Chondrocyte (in vitro differentiated cells): Measurements from ENCODE around the gene NAXD. TPM values are rescaled to one million over a fixed set of nuclear protein-coding genes. Genes with fewer than 3 reads are reported as not detected.

ENCODE experiments used
- DNase-seq: peaks from one replicate; pipeline ENCODE4 v3.0.0; 2021; ENCODE audit warnings: mixed read lengths, low spot score
- H3K27ac Mint-ChIP-seq: one replicate; pipeline ENCODE4 v1.8.0; 2021; ENCODE audit warnings: mild to moderate bottlenecking, moderate library complexity, mixed read lengths; ENCODE audit not compliant: unreplicated experiment
- H3K27me3 Mint-ChIP-seq: 2 replicates; pipeline ENCODE4 v1.8.0; 2021; ENCODE audit warnings: low read depth, mixed read lengths
- H3K36me3 Mint-ChIP-seq: 2 replicates; pipeline ENCODE4 v1.8.0; 2021; ENCODE audit warnings: low read depth, mixed read lengths
- H3K4me1 Mint-ChIP-seq: 2 replicates; pipeline ENCODE4 v1.8.0; 2021; ENCODE audit warnings: low read depth, mild to moderate bottlenecking, mixed read lengths
- H3K4me3 Mint-ChIP-seq: one replicate; pipeline ENCODE4 v1.8.0; 2021; ENCODE audit warnings: mild to moderate bottlenecking, moderate library complexity, mixed read lengths; ENCODE audit not compliant: unreplicated experiment
- H3K9me3 Mint-ChIP-seq: 2 replicates; pipeline ENCODE4 v1.8.0; 2021; ENCODE audit warnings: low read depth, mixed read lengths
- total RNA-seq: library from RNA; stranded (reverse); gene quantifications from 3 replicates; pipeline ENCODE4 v1.2.1, GENCODE V29; 2021
- TF ChIP-seq, protein P1 (sequence below): fragments of 200-600 bp; sonication (generic); IDR thresholded peaks from 2 replicates; pipeline ENCODE4 v1.5.0; 2021; ENCODE audit warnings: antibody characterized with exemption, mild to moderate bottlenecking, moderate library complexity

Gene NAXD
- total RNA-seq, 1 donor from 2014 or later = 27.1 TPM

DNA sequence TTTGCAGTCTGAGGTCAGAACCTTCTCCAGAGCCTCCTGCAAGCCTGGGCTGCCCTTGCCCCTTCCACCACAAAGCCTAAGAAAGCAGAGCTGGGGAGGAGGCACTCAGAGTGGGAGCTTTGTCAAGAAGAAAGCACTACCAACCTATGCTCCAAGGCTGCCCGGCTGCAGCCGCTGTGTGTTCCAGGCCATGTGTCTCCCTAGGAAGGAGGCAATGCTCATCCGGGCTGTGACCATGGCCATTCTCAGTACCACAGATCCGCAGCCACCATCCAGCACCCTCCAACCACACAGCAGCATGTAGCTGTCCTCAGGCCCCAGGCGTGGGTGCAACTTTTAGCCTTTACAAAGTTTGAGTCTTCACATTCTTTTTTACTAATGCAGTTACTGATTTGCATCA, 68.6 kb downstream of the NAXD start:
- TF ChIP-seq, protein P1, sequence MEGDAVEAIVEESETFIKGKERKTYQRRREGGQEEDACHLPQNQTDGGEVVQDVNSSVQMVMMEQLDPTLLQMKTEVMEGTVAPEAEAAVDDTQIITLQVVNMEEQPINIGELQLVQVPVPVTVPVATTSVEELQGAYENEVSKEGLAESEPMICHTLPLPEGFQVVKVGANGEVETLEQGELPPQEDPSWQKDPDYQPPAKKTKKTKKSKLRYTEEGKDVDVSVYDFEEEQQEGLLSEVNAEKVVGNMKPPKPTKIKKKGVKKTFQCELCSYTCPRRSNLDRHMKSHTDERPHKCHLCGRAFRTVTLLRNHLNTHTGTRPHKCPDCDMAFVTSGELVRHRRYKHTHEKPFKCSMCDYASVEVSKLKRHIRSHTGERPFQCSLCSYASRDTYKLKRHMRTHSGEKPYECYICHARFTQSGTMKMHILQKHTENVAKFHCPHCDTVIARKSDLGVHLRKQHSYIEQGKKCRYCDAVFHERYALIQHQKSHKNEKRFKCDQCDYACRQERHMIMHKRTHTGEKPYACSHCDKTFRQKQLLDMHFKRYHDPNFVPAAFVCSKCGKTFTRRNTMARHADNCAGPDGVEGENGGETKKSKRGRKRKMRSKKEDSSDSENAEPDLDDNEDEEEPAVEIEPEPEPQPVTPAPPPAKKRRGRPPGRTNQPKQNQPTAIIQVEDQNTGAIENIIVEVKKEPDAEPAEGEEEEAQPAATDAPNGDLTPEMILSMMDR = no peak
- H3K4me1 Mint-ChIP-seq = no peaks in the 10 kb centered on the region
- DNase-seq = no peak
- no peaks in the 10 kb centered on the region for H3K27me3 Mint-ChIP-seq
- no peaks in the 10 kb centered on the region for H3K9me3 Mint-ChIP-seq
- H3K36me3 Mint-ChIP-seq = peaks cover 23% of the 10 kb centered on the region
- H3K27ac Mint-ChIP-seq = no peak overlapping the region
- no peak overlapping the region for H3K4me3 Mint-ChIP-seq

DNA sequence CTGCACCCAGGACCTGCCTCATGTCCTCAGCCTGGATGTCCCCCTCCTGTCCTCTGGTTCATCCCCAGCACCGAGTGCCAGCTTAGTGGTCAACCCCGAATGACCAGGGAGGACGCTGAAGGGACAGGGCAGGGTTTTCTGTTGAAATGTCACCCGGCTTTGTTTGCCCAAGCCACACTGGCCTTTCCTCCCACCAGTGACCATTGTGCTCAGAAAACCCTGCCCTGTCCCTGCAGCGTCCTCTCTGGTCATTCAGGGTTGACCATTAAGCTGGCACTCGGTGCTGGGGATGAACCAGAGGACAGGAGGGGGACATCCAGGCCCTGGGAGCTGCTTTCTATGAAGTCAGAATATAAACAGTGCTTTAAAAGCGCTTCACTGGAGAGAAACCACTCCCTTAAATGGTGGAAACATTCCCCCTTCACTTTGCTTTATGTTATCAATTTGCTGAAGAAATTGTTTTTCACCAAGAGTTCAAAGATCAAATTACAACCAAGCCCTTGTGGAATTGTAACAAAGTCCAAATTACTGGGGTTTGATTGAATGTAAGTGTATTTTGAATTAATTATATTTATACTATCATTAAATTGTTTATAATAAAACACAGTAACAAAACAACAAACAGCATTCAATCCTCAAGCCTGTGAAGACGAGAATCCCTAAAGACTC, 69.2 kb downstream of the NAXD start:
- TF ChIP-seq, protein P1 = no peak
- Mint-ChIP-seq H3K36me3 (peaks cover 23% of the 10 kb centered on the region), H3K27me3 (no peaks in the 10 kb centered on the region), H3K9me3 (no peaks in the 10 kb centered on the region), H3K27ac (no peak overlapping the region), H3K4me1 (no peaks in the 10 kb centered on the region), H3K4me3 (no peak overlapping the region)
- no peak for DNase-seq

DNA sequence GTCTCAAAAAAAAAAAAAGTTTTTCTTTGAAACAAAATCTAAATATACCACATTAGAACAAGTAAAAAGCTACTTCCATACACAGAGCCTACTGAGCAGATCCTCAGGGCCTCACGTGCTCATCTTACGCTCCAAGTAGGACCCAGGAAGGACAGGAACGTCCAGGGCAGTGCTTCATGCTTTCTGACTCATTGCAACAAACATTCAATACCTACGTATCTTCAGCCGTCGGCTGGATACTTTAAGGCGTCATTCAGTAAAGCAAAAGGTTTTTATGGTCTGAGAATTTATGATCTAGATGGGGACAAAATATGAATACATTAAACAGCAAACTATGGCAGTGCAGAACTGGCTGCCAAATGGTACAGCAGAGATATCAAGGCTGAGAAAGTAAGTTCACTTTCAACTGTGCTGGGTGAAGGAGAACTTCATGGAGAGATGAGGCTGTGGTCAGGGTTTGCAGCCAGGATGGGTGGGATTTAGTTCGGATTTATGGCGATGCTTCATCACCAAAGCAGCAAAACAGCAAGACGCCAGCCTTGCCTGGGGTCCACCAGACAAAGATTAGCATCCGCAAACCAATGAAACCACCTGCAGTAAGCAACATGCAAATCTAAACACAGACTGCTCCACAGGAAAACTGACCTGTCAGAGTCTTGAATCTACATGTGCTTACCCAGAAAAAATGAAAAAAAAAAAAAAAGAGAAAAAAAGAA, 70.1 kb downstream of the NAXD start:
- no peaks in the 10 kb centered on the region for H3K9me3 Mint-ChIP-seq
- H3K4me3 Mint-ChIP-seq = no peak overlapping the region
- no peak for DNase-seq
- no peaks in the 10 kb centered on the region for H3K27me3 Mint-ChIP-seq
- peaks cover 20% of the 10 kb centered on the region for H3K36me3 Mint-ChIP-seq
- H3K27ac Mint-ChIP-seq = no peak overlapping the region
- TF ChIP-seq, protein P1 = no peak
- peaks cover 2% of the 10 kb centered on the region for H3K4me1 Mint-ChIP-seq

DNA sequence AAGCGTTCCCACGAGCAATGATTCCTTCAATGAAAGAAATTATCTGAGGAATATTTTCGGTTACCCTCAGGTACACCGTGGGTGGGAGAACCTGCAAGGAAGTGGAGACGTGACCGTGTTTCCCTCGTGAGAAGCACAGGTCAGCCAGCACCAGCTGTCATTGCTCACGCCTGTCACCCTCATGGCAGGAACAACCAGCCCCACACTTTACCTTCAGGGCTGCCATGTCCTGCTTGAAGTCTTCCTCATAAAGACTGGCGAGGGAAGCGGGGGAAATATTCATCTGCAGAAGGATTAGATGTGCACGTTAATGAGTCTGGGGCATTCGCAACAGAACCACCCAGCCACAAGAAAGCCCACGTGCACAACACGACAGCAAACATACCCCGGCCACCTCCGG, 72.4 kb downstream of the NAXD start:
- no peaks in the 10 kb centered on the region for H3K9me3 Mint-ChIP-seq
- H3K27ac Mint-ChIP-seq = no peak overlapping the region
- H3K4me1 Mint-ChIP-seq = peaks cover 3% of the 10 kb centered on the region
- H3K4me3 Mint-ChIP-seq = no peak overlapping the region
- H3K27me3 Mint-ChIP-seq = no peaks in the 10 kb centered on the region
- TF ChIP-seq, protein P1 = no peak
- no peak for DNase-seq
- H3K36me3 Mint-ChIP-seq = peaks cover 10% of the 10 kb centered on the region

DNA sequence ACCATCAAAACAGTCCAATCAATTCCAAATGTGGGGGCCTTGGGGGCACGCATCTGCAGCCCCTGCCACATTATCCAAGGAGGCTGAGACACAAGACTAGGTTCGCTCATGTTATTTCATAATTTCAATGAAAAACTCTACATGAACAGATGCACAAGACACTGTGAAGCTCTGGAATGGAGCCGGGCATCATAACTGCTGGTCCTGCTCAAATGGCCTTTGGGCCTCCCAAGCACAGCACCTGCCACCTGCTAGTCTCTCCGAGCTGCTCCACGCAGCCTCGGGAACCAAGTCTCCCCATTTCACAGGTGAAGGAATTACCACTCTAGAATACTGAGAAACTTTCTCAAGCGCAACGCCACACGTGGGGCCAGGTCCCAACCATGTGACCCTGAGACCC, 73.7 kb downstream of the NAXD start:
- no peak overlapping the region for H3K27ac Mint-ChIP-seq
- TF ChIP-seq, protein P1 = no peak
- no peaks in the 10 kb centered on the region for H3K9me3 Mint-ChIP-seq
- H3K27me3 Mint-ChIP-seq = no peaks in the 10 kb centered on the region
- H3K4me1 Mint-ChIP-seq = peaks cover 3% of the 10 kb centered on the region
- no peak overlapping the region for H3K4me3 Mint-ChIP-seq
- DNase-seq = no peak
- peaks cover 8% of the 10 kb centered on the region for H3K36me3 Mint-ChIP-seq

Other genes starting within 250 kb of the NAXD start
- gene RAB20, start 53.8 kb upstream of the NAXD start, total RNA-seq = 3.6 to 7.8 TPM (median 6.3 TPM) in 3 replicates
- 50.7 to 60.2 TPM (median 57.9 TPM) in 3 replicates for gene CARS2, start 90.6 kb downstream of the NAXD start, total RNA-seq
- gene ING1, start 98.2 kb downstream of the NAXD start, total RNA-seq = 11.7 to 14.3 TPM (median 13.4 TPM) in 3 replicates